CD4-positive, alpha-beta T cell treated with Interleukin-15 for 1 hour (primary cell): ENCODE data around the gene RNU1-2.
"Not testable (repeated sequence)": the region's sequence is repeated elsewhere in the genome, so short reads cannot be mapped to it uniquely, and the experiment has no call there.

Experiments used
- DNase-seq: peaks from one replicate; pipeline ENCODE4 v3.0.0-alpha.2; 2020

Gene RNU1-2

GRCh38 chr1:16927256-16927655, 31.5 kb downstream of the RNU1-2 start:
- no peak for DNase-seq

- DNase-seq, result no peak
These were observed 32.1 kb downstream of the RNU1-2 start for GRCh38 chr1:16927711-16928485.

DNA sequence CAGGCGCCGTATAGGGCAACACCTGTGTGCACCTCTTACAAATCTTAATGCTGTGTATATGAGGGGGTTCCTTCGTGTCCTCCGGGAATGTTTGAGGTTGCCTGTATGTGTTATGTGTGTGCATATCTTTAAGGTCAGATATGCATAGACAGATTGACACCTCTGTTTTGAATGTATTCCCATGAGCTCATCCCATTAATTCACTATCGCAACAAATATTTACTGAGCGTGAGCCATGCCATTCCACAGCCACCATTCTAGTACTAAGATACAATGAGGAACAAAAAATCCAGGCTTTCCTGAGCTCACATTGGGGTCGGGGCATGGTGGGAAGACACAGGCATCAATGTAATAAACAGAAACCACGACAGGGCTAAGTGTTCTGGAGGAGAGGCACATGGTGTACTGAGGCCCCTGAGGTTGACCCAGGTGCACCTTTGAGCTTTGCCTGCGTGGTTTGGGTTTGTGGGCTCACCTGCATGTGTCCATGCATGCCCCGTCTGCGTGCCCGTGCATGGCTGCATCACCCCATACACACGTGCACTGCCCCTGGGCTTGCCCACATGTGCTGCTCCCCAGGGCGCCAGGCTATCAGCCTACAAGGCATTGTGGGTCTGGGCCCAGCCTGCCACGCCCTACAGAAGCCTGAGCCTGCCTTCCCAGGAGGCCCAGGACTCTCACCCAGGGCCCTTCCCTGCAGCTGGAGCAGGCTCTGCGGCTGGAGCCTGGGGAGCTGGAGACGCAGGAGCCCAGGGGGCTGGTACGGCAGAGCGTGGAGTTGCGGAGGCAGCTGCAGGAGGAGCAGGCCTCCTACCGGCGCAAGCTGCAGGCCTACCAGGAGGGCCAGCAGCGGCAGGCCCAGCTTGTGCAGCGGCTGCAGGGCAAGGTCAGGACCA, 33.6 kb downstream of the RNU1-2 start:
- not testable (repeated sequence) for DNase-seq

DNA sequence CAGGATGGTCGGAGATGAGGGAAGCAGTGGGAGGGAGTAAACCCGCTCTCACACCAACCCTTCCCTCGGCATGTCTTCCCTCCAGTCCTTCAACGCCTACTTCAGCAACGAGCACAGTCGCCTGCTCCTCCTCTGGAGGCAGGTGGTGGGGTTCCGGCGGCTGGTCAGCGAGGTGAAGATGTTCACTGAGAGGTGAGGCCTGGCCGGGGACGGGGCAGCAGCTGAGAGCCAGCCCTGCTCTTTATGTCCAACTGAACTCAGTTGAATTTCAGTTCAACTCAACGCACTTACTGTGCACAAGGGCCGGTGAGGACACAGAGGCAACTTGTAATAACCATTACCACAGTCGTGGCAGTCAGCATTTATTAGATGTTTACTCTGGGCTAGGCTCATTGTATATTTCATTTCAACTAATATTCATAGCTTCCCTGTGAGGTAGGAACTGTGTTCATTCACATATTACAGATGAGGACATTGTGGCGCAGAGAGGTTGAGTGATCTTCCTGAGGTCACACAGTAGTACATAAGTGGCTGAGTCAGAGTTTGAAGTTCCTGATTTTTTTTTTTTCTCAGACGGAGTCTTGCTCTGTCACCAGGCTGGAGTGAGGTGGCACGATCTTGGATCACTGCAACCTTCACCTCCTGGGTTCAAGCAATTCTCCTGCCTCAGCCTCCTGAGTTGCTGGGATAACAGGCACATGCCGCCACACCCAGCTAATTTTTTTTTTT, 35.6 kb downstream of the RNU1-2 start:
- not testable (repeated sequence) for DNase-seq

- DNase-seq, result not testable (repeated sequence)
These were observed 38.2 kb downstream of the RNU1-2 start for GRCh38 chr1:16933945-16934344.

GRCh38 chr1:16936580-16936979, 40.8 kb downstream of the RNU1-2 start:
- not testable (repeated sequence) for DNase-seq

- no peak for DNase-seq
These were observed 42.9 kb downstream of the RNU1-2 start for GRCh38 chr1:16938351-16939321.

DNA sequence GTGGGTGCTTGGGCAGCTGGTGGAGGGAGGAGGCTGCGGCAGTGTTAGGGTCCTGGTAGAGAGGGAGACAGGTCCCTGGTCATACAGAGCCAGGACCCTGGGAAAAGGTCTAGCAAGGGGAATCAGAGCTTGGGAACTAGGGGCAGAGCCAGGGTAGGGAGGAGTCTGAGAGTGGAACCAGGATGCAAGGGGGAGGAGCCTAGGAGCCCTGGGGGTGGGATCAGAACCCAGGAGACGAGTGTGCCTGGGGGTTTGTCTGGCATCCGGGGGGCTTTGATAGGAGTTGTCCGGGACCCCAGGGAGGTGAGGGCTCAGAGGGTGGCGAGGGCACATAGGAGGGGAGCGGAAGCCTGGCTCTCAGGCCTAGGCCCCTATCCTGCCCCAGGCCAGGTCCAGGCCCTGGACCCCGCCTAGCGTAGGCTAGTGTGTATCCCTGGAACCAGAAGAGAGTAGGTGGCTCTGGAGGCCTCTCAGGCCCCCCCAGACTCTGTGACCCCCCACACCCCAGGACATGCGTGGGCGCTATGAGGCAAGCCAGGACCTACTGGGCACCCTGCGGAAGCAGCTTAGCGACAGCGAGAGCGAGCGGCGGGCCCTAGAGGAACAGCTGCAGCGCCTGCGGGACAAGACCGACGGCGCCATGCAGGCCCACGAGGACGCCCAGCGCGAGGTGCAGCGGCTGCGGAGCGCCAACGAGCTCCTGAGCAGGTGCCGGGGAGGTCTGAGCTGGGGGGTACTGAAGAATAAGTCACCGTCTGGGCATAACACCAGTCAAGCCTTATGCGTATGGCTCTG, 43.8 kb downstream of the RNU1-2 start:
- DNase-seq, result not testable (repeated sequence)

DNA sequence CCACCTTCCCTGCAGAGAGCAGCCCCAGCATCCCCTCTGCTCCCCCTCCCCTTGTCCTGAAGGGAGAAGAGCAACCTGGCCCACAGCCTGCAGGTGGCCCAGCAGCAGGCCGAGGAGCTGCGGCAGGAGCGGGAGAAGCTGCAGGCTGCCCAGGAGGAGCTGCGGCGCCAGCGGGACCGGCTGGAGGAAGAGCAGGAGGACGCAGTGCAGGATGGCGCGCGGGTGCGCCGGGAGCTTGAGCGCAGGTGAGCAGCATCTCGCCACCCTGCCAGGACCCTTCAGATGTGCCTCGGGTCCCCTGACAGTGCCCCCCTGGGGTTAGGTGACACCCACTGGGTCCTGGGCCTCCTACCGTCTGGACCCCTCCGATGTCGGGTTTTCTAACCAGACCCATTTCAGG, 48.3 kb downstream of the RNU1-2 start:
- no peak for DNase-seq

DNA sequence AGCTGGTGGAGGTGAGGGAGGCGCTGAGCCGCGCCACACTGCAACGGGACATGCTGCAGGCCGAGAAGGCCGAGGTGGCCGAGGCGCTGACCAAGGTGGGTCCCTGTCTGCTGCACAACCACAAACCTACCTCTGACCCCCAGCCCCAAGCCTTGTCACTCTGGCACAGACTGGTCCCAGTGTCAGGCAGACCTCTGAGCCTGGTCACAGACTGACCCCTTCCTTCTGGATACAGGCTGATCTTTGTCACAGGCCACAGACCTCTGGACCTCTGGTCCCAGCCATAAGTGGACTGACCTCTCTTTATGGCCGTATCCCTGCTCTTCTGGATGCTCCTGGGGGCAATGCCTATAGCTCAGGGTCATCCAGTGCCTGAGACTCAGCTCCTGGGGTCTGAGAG, 49.7 kb downstream of the RNU1-2 start:
- DNase-seq, result not testable (repeated sequence)
